Adrenal gland (tissue), 12 donors: ENCODE measurements around the gene BMPR1B. TPM values are rescaled to one million over a fixed set of nuclear protein-coding genes. Genes with fewer than 3 reads are reported as not detected.

Experiments
- DNase-seq, 7 donors: peaks; one replicate each; pipeline ENCODE4 v3.0.0-alpha.2; 2019 to 2020
- H3K27ac ChIP-seq, 5 donors: fragments of 200-600 bp; sonication (generic) in 4 of 5; 1 replicate in 3 of 5; 2 replicates in 2 of 5; pipeline versions ENCODE4 v1.5.1 to v1.8.0; 2016 to 2020; ENCODE audit warnings: mild to moderate bottlenecking in 1 of 5
- H3K27me3 ChIP-seq: fragments of 200-600 bp; 2 replicates; pipeline ENCODE4 v1.8.0; 2021
- H3K36me3 ChIP-seq, 2 donors: fragments of 200-600 bp; replicated peaks in 1 of 2; 1 replicate in 1 of 2; 2 replicates in 1 of 2; pipeline versions ENCODE4 v1.5.1 to v1.8.0; 2018 to 2022
- H3K4me1 ChIP-seq, 2 donors: fragments of 200-600 bp; replicated peaks in 1 of 2; 1 replicate in 1 of 2; 2 replicates in 1 of 2; pipeline versions ENCODE4 v1.5.1 to v1.8.0; 2018 to 2021
- H3K4me3 ChIP-seq, 4 donors: fragments of 200-600 bp; sonication (generic) in 3 of 4; one replicate each; pipeline ENCODE4 v1.5.1; 2016 to 2018
- H3K9me3 ChIP-seq, 3 donors: fragments of 200-600 bp; sonication (generic) in 1 of 3; replicated peaks in 1 of 3; 1 replicate in 2 of 3; 2 replicates in 1 of 3; pipeline versions ENCODE4 v1.5.1 to v1.8.0; 2016 to 2021
- POLR2A ChIP-seq, 2 donors: fragments of 450-650 bp; IDR thresholded peaks; one replicate each; pipeline ENCODE4 v1.6.1; 2017; ENCODE audit warnings: antibody characterized with exemption in 2 of 2, mild to moderate bottlenecking in 2 of 2, moderate library complexity in 1 of 2
- WGBS, 4 donors: extraction: QIAGEN DNeasy Blood & Tissue Kit in 2 of 4; methylation state at CpG; one replicate each; pipeline versions ENCODE4 v1.1.5 to v1.1.7; 2013 to 2017; 5-methylcytosine and 5-hydroxymethylcytosine counted together
- intact Hi-C, 2 donors: fragments of 100-400 bp; cut with DNase I; formaldehyde crosslinking; loops; one replicate each; pipeline versions ENCODE4 v1.14.1 to v1.15.0; 2022 to 2023
- polyA plus RNA-seq, 3 donors: library from polyadenylated mRNA; stranded (reverse); fragments of 200-250 nt in 2 of 3; fragments of 350-450 nt in 1 of 3; fragmentation: Illumina TruSeq in 1 of 3; extraction: RNeasy Lipid Tissue Mini Kit (QIAGEN cat#74804) in 1 of 3; gene quantifications; one replicate each; pipeline ENCODE4 v1.2.3, GENCODE V29; 2013 to 2014
- total RNA-seq, 9 donors: library from RNA; depleted of rRNA in 4 of 9; stranded (reverse); fragments of >200 nt in 4 of 9; fragments of 120-200 nt in 1 of 9; fragmentation: NEBNext Ultra II Directional in 1 of 9; extraction: Animal tissue kit (Norgen Biotek cat#: 25700) in 1 of 9; gene quantifications; one replicate each; pipeline versions ENCODE4 v1.1.0 to v1.2.4, GENCODE V29; 2013 to 2023
- TF ChIP-seq, protein P1 (sequence below), 6 experiments: fragments of 450-650 bp in 4 of 6; fragments of 200-600 bp in 2 of 6; sonication (generic) in 1 of 6; IDR thresholded peaks; 1 replicate in 5 of 6; 2 replicates in 1 of 6; pipeline versions ENCODE4 v1.5.1 to v1.8.0; 2016 to 2021; ENCODE audit warnings: antibody characterized with exemption in 6 of 6, mild to moderate bottlenecking in 2 of 6, moderate library complexity in 1 of 6
- donor health status: healthy with polysubstance abuse.
- donor health status: Bipolar disorder and iron deficiency.
- donor health status: DM: yes; HTN: yes; CAD: no.
- donor health status: DM: no; HTN: no; CAD: no.
- donor health status: DM: no; HTN: no; CAD: no.
- donor health status: DM: yes; HTN: yes; CAD: no.

The BMPR1B gene
- total and polyA plus RNA-seq, 12 donors = 0.94 to 22.2 (median 6.2) TPM

DNA sequence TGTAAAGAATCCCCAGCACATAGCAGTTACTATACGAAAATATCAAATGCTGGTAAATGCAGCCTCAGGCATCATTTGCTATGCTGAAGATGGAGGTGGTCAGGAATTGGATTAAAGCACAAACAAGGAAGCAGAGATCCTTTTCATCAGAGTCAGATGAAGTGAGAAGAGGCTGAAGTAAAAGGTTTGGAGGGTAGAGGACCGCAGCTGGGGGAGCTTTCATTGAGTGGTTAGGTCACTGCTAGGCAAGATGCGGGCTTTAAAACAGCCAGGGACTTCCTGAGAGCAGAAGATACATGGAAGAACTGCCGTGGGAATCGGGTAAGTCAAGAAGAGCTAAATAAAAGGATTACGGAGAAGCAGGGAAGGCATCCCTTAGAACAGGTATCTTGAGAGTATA lies 439.6 kb downstream of the BMPR1B start:
- Histone ChIP-seq H3K9me3 (no peaks in the 10 kb centered on the region), H3K27me3 (no peaks in the 10 kb centered on the region), H3K27ac (no peak overlapping the region), H3K4me3 (no peak overlapping the region), H3K36me3 (peaks cover 0 to under 1% of the 10 kb centered on the region in 2 donors), H3K4me1 (peaks cover 0 to 8% of the 10 kb centered on the region in 2 donors)
- TF ChIP-seq POLR2A (IDR thresholded peaks at IDR 0.05) = no peak
- TF ChIP-seq, protein P1, sequence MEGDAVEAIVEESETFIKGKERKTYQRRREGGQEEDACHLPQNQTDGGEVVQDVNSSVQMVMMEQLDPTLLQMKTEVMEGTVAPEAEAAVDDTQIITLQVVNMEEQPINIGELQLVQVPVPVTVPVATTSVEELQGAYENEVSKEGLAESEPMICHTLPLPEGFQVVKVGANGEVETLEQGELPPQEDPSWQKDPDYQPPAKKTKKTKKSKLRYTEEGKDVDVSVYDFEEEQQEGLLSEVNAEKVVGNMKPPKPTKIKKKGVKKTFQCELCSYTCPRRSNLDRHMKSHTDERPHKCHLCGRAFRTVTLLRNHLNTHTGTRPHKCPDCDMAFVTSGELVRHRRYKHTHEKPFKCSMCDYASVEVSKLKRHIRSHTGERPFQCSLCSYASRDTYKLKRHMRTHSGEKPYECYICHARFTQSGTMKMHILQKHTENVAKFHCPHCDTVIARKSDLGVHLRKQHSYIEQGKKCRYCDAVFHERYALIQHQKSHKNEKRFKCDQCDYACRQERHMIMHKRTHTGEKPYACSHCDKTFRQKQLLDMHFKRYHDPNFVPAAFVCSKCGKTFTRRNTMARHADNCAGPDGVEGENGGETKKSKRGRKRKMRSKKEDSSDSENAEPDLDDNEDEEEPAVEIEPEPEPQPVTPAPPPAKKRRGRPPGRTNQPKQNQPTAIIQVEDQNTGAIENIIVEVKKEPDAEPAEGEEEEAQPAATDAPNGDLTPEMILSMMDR (IDR thresholded peaks at IDR 0.05) = no peak
- intact Hi-C loops = no loop called here
- 79 to 82% (median 80%) methylated on average over 6 of the region's 6 CpGs for WGBS, 4 donors
- DNase-seq = no peak

DNA sequence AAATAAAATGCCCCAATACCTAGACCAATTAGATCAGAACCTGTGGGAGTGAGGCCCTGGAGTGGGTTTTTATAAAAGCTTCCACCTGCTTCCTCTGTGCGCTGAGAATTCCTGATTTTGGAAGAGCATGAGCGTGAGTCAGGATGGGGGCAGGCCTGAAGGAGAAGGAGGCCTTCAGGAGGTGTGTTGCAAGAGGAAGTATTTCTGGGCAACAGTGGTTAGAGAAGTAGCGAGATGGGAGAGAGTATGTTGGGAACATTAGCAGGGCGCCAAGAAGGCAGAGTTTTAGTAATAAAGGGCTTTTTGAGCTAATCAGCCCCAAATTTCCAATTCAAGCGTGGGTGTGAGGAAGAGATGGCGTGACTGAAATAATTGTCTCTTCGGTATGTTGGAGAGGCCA lies 441.2 kb downstream of the BMPR1B start:
- DNase-seq = no peak
- H3K27me3 ChIP-seq = no peaks in the 10 kb centered on the region
- peaks cover 0 to 4% of the 10 kb centered on the region in 2 donors for H3K36me3 ChIP-seq
- H3K4me3 ChIP-seq = no peak overlapping the region
- WGBS, 4 donors = 83 to 93% (median 91%) methylated on average over 7 of the region's 7 CpGs
- H3K9me3 ChIP-seq = no peaks in the 10 kb centered on the region
- TF ChIP-seq POLR2A (IDR thresholded peaks at IDR 0.05) = no peak
- TF ChIP-seq, protein P1 (IDR thresholded peaks at IDR 0.05) = no peak
- no peak overlapping the region for H3K27ac ChIP-seq
- peaks cover 0 to 8% of the 10 kb centered on the region in 2 donors for H3K4me1 ChIP-seq
- intact Hi-C loops = no loop called here

DNA sequence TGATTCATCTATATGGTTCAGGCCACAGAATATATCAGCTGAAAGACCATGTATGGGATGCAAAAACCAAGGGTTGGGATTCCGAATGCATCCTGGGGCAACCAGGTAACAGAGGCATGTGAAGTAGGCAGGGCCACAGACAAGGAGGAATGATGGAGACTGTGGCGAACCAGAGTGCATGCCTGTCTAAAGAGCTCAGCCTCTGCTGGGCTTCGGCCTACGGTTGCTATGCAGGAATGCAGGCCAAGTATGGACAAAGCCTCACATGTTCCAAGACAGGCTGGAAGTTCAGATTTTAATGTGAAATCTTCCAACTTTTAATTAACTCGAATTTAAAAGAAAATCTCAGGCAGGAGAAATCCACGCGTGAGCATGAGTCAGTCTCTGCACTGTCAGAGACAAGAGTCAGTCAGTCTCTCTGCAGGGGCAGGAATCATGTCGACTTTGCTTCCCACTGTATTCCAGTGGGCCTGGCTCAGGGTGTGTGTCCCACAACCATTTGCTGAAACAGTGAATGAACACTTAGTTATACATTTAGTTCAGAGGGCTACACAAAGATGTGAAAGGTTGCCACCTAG lies 446.6 kb downstream of the BMPR1B start:
- Histone ChIP-seq H3K27ac (no peak overlapping the region), H3K9me3 (no peaks in the 10 kb centered on the region), H3K4me1 (no peaks in the 10 kb centered on the region), H3K27me3 (no peaks in the 10 kb centered on the region), H3K4me3 (no peak overlapping the region), H3K36me3 (peaks cover 0 to 4% of the 10 kb centered on the region in 2 donors)
- intact Hi-C loops = no loop called here
- 78 to 90% (median 85%) methylated on average over 8 of the region's 8 CpGs for WGBS, 4 donors
- TF ChIP-seq, protein P1 (IDR thresholded peaks at IDR 0.05) = no peak
- TF ChIP-seq POLR2A (IDR thresholded peaks at IDR 0.05) = no peak
- no peak for DNase-seq

DNA sequence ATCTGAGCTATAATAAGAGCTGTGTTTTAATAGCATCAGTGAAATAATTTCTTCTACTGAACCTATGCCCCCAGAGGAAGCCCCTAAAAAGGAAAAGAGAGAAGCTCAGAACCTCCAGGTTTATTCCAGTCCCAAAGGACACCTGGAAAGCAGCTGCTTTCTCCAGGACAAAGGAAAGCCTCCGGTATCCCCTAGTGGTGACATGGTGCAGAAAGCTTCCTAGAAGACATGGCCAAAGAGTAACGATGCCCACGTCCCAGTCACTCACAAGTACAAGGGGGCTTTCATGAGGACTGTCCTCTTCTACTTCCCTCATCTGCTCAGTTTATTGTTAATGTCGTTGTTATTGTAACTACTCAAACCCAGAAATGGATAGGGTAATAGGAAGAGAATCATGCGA lies 447.1 kb downstream of the BMPR1B start:
- H3K27ac ChIP-seq = no peak overlapping the region
- intact Hi-C loops = no loop called here
- H3K4me1 ChIP-seq = no peaks in the 10 kb centered on the region
- TF ChIP-seq, protein P1 (IDR thresholded peaks at IDR 0.05) = no peak
- no peak for TF ChIP-seq POLR2A (IDR thresholded peaks at IDR 0.05)
- no peak overlapping the region for H3K4me3 ChIP-seq
- no peaks in the 10 kb centered on the region for H3K27me3 ChIP-seq
- H3K36me3 ChIP-seq = peaks cover 0 to 4% of the 10 kb centered on the region in 2 donors
- DNase-seq = no peak
- WGBS, 4 donors = 47 to 79% (median 51%) methylated on average over 5 of the region's 5 CpGs
- no peaks in the 10 kb centered on the region for H3K9me3 ChIP-seq
